ENCODE results near the gene ITLN2.

DNA sequence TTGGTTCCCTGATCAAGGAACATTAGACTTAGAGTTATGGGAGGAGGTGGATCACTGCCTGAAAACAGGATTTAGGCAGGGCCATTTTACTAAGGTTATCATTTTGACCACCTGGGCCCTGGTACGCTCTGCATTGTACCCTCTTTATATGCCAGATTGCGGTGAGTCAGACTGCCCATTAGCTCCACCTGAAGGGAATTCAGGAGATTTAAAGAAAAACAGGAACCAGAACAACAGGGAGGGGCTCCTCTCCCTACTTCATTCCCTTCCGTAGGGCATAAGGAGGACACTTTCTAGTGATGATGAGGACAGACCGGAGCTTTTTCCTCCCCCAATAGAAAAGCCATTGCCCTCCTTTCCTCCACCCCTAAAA lies 49.0 kb downstream of the ITLN2 start:
- TF ChIP-seq POLR2A (IDR thresholded peaks at IDR 0.05; ENCODE audit: low read depth, low read length) (no peak), TAF1 (IDR thresholded peaks at IDR 0.05; ENCODE audit: borderline replicate concordance, low read depth, low read length) (no peak), POLR2AphosphoS5 (IDR thresholded peaks at IDR 0.05; ENCODE audit: low read depth, low read length) (no peak)

Measured in GM12892 (cell line).